ENCODE data around the gene CAPN11. TPM values are rescaled to one million over a fixed set of nuclear protein-coding genes. Genes with fewer than 3 reads are reported as not detected.

CAPN11 gene
- total RNA-seq, 1 experiment from 2014 or later, result 0.28 TPM

GRCh38 chr6:44111434-44112417 lies 46.9 kb upstream of the CAPN11 start:
- Mint-ChIP-seq H3K27me3 (ENCODE audit: low read depth) (no peaks in the 10 kb centered on the region), H3K4me1 (peaks cover 0 to 2% of the 10 kb centered on the region in 2 experiments; a peak in 2 of 4 replicates), H3K36me3 (ENCODE audit: insufficient read depth in 1 of 3, low read depth in 3 of 3) (peaks cover 32 to 82% (median 76%) of the 10 kb centered on the region in 3 experiments; a peak in 6 of 7 replicates), H3K9me3 (no peaks in the 10 kb centered on the region), H3K27ac (peak overlapping the region in 2 of 3 experiments; percentile 10 to 58; a peak in 3 of 7 replicates), H3K4me3 (no peak overlapping the region)
- Histone ChIP-seq H2BK12ac (ENCODE audit: insufficient read length, low read depth, low read length) (no peak overlapping the region), H2BK120ac (ENCODE audit: low read depth, low read length, poor library complexity, severe bottlenecking) (no peak overlapping the region), H3K27ac (ENCODE audit: insufficient read length, low read depth, low read length) (no peak overlapping the region), H4K91ac (ENCODE audit: insufficient read length, low read depth, low read length) (no peak overlapping the region), H3K79me2 (ENCODE audit: insufficient read depth, low read length) (peaks cover 2% of the 10 kb centered on the region; the same call in 1 of the 2 replicates), H2AFZ (ENCODE audit: low read length) (no peak overlapping the region), H3K4me1 (ENCODE audit: insufficient read depth, low read length) (no peaks in the 10 kb centered on the region), H2AK5ac (ENCODE audit: insufficient read length, low read length) (no peak overlapping the region), H3T11ph (ENCODE audit: low read length) (no peak overlapping the region), H2BK15ac (ENCODE audit: low read depth, low read length) (no peak overlapping the region), H3K56ac (ENCODE audit: insufficient read length, low read depth, low read length) (no peak overlapping the region), H4K8ac (replicated peaks; ENCODE audit: insufficient read length, low read depth, low read length) (no peak overlapping the region), H3K23ac (ENCODE audit: insufficient read length, low read depth, low read length) (no peak overlapping the region), H3K9ac (ENCODE audit: extremely low read depth, insufficient read length, low read length) (no peak overlapping the region), H4K20me1 (ENCODE audit: control insufficient read depth, insufficient read depth, insufficient read length) (no peaks in the 10 kb centered on the region), H3K23me2 (ENCODE audit: insufficient read length, low read depth, low read length, poor library complexity, severe bottlenecking) (no peaks in the 10 kb centered on the region), H3K18ac (ENCODE audit: insufficient read length, low read depth, low read length) (no peak overlapping the region), H3K14ac (ENCODE audit: insufficient read depth, low read length) (no peak overlapping the region), H3K9me3 (ENCODE audit: control insufficient read depth, low read depth, low read length) (no peaks in the 10 kb centered on the region), H3K79me1 (ENCODE audit: insufficient read depth, low read depth, low read length, poor library complexity, severe bottlenecking) (peaks cover 8% of the 10 kb centered on the region), H4K5ac (ENCODE audit: insufficient read length, low read depth, low read length) (no peak overlapping the region), H3K4ac (ENCODE audit: low read depth, low read length) (no peak overlapping the region), H2BK20ac (ENCODE audit: low read depth, low read length, poor library complexity, severe bottlenecking) (no peak overlapping the region), H3K27me3 (ENCODE audit: insufficient read depth, low read length) (no peaks in the 10 kb centered on the region), H2BK5ac (ENCODE audit: insufficient read length, low read length) (no peak overlapping the region), H3K4me2 (ENCODE audit: insufficient read depth, insufficient read length, low read length) (no peak overlapping the region)
- TF ChIP-seq CTCF (conservative IDR thresholded peaks at IDR 0.05), result no peak
- DNase-seq, result no peak
- WGBS (ENCODE audit: extremely low coverage, insufficient read length, low lambda C conversion rate), result no CpG with 5 or more reads among the region's 6 CpGs

All from H9 (cell line).